ENCODE data around the gene COLEC11.

The COLEC11 gene

GRCh38 chr2:3681625-3682024, 86.7 kb downstream of the COLEC11 start:
- TF ChIP-seq TCF12 (IDR thresholded peaks at IDR 0.05; ENCODE audit: low read depth) = no peak
- TF ChIP-seq USF1 (IDR thresholded peaks at IDR 0.05) = no peak
- no peak for TF ChIP-seq EP300 (IDR thresholded peaks at IDR 0.05; ENCODE audit: borderline replicate concordance)
- no peak for TF ChIP-seq TAF1 (IDR thresholded peaks at IDR 0.05; ENCODE audit: low read depth)

- no peak for TF ChIP-seq TCF12 (IDR thresholded peaks at IDR 0.05; ENCODE audit: low read depth)
- no peak for TF ChIP-seq REST (IDR thresholded peaks at IDR 0.05; ENCODE audit: low read depth)
- no peak for TF ChIP-seq NFIC (IDR thresholded peaks at IDR 0.05)
- no peak for TF ChIP-seq RAD21 (IDR thresholded peaks at IDR 0.05; ENCODE audit: low read depth)
- no peak for TF ChIP-seq YY1 (IDR thresholded peaks at IDR 0.05; ENCODE audit: low read depth)
- no peak for TF ChIP-seq USF1 (IDR thresholded peaks at IDR 0.05)
- no peak for TF ChIP-seq FOXM1 (IDR thresholded peaks at IDR 0.05; ENCODE audit: borderline replicate concordance, low read depth)
- no peak for TF ChIP-seq MAX (IDR thresholded peaks at IDR 0.05)
- no peak for TF ChIP-seq TAF1 (IDR thresholded peaks at IDR 0.05; ENCODE audit: low read depth)
Measured at GRCh38 chr2:3682811-3683210, 87.9 kb downstream of the COLEC11 start.

GRCh38 chr2:3683748-3684454, 89.0 kb downstream of the COLEC11 start:
- no peak for TF ChIP-seq NFIC (IDR thresholded peaks at IDR 0.05)
- TF ChIP-seq CREB1 (IDR thresholded peaks at IDR 0.05; ENCODE audit: low read depth) = no peak
- no peak for TF ChIP-seq RAD21 (IDR thresholded peaks at IDR 0.05; ENCODE audit: low read depth)
- no peak for TF ChIP-seq ZBTB7A (IDR thresholded peaks at IDR 0.05; ENCODE audit: low read depth)
- TF ChIP-seq EGR1 (IDR thresholded peaks at IDR 0.05) = no peak
- TF ChIP-seq TAF1 (IDR thresholded peaks at IDR 0.05; ENCODE audit: low read depth) = no peak
- TF ChIP-seq MAX (IDR thresholded peaks at IDR 0.05) = no peak
- no peak for TF ChIP-seq USF1 (IDR thresholded peaks at IDR 0.05)
- TF ChIP-seq FOXM1 (IDR thresholded peaks at IDR 0.05; ENCODE audit: borderline replicate concordance, low read depth) = no peak
- TF ChIP-seq TCF12 (IDR thresholded peaks at IDR 0.05; ENCODE audit: low read depth) = no peak
- no peak for TF ChIP-seq YY1 (IDR thresholded peaks at IDR 0.05; ENCODE audit: low read depth)
- no peak for TF ChIP-seq EP300 (IDR thresholded peaks at IDR 0.05; ENCODE audit: borderline replicate concordance)
- TF ChIP-seq CEBPB (IDR thresholded peaks at IDR 0.05) = no peak
- TF ChIP-seq REST (IDR thresholded peaks at IDR 0.05; ENCODE audit: low read depth) = no peak
- no peak for TF ChIP-seq TEAD4 (IDR thresholded peaks at IDR 0.05)

- TF ChIP-seq USF1 (IDR thresholded peaks at IDR 0.05) (no peak), ZBTB7A (IDR thresholded peaks at IDR 0.05; ENCODE audit: low read depth) (no peak), FOXM1 (IDR thresholded peaks at IDR 0.05; ENCODE audit: borderline replicate concordance, low read depth) (no peak), CEBPB (IDR thresholded peaks at IDR 0.05) (no peak), YY1 (IDR thresholded peaks at IDR 0.05; ENCODE audit: low read depth) (no peak), MAX (IDR thresholded peaks at IDR 0.05) (no peak), TAF1 (IDR thresholded peaks at IDR 0.05; ENCODE audit: low read depth) (no peak), RAD21 (IDR thresholded peaks at IDR 0.05; ENCODE audit: low read depth) (no peak), REST (IDR thresholded peaks at IDR 0.05; ENCODE audit: low read depth) (no peak), TCF12 (IDR thresholded peaks at IDR 0.05; ENCODE audit: low read depth) (no peak), EGR1 (IDR thresholded peaks at IDR 0.05) (no peak)
Measured at GRCh38 chr2:3689998-3690748, 95.3 kb downstream of the COLEC11 start.
